DMS53 treated with DMSO at 0.1 percent for 48 hours (cell line): Measurements from ENCODE around the gene CAMK2D.
A peak's percentile ranks its signal among the peaks of the same experiment; 100 is the strongest.
"Not testable (repeated sequence)": the region's sequence is repeated elsewhere in the genome, so short reads cannot be mapped to it uniquely, and the experiment has no call there.

Experiments
- DNase-seq: peaks from one replicate; lab custom pipeline; 2025; ENCODE audit not compliant: unreplicated experiment; lab: John Stamatoyannopoulos, UW

The CAMK2D gene

DNA sequence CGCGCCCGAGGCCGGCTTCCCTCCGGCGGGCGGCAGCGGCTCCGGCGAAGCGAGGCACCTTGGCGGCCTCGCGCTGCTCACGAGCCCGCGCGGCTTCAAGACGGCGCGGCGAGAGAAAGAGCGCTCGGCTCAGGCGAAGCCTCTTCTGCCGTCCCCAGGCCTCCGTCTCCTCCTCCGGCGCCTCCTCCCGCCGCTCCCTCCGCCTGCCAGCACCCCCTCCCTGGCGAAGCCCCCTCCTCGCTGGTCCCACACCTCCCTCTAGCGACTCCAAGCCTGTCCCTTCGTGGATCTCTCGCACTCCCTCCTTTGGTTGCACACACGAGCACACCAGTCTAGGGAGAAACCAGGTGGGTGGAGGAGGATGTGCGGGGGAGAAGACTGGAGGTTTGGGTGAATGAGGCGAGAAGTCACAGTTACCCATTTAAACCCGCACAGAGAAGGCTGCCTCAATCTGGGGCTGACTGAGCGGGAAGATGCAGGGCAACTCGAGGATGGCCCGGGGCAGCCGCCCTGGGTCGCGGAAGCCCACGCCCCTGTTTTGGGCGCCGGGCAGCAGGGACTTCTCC, at the start of gene CAMK2D:
CAMK2D (minus strand) TSS at position 119 of the 566 bp plus-strand sequence. CDS start 670 bp downstream, outside the sequence.
- peak; percentile 71 for DNase-seq

DNA sequence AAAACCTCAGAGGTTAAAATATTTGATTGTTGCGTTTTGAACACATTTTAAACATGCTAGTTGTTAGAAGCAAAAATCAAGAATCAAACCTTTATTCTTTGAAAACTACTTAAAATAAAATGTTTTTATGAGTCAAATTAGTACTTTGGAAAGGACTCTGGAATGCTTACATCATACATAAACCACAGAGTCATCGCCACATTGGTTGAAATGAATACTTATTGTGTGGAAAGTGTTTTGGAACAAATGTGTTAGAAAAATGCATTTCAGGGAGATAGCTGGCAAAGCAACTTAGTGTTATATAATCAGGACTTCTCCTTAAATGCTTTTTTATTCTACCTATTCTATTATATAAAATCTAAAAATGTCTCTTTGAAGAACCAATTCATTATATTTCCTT, 49.4 kb upstream of the CAMK2D start:
- DNase-seq, result no peak

DNA sequence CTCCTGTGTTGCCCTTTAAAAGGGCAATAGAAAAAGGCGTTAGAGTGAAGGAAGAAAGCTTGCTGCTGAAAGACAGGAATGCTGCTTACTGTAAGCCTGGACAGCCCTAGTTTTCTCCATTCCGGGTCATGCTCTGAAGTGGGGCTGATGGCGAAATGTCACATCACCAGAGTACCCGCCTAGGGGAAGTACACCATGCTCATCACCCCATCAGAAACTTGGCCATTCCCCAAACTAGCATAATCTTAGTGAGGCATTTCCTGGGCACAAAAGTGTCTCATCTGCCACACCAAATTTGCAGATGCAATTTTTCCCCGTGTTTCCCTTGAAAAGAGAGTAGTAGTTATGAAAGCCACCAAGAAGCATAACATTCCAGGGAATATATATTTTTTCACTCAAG, 47.8 kb upstream of the CAMK2D start:
- no peak for DNase-seq

- no peak for DNase-seq
These were observed 45.3 kb upstream of the CAMK2D start for GRCh38 chr4:113806850-113807249.

DNA sequence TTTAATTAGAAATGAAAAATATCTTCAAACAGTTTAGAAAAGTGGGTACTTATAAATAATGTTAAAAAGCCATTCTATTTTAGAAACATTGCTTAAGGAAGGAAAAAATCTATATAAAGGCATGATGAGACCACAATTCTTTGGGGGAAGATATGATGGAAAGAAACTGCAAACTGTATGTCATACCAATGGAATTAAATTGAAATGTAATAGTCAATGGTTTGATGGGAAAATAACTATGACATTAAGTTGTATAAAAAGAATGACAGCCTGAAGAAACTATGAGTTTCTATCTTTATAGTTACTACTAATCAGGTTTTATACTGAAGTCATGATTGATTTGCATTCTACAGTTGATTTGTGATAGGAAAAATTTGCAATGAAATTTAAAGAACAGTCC, 40.3 kb upstream of the CAMK2D start:
- no peak for DNase-seq

GRCh38 chr4:113796381-113796780, 34.8 kb upstream of the CAMK2D start:
- not testable (repeated sequence) for DNase-seq

- no peak for DNase-seq
These were observed 28.9 kb upstream of the CAMK2D start for GRCh38 chr4:113790478-113790877.

- no peak for DNase-seq
These were observed 27.4 kb upstream of the CAMK2D start for GRCh38 chr4:113788888-113789287.

- DNase-seq, result no peak
These were observed 24.2 kb upstream of the CAMK2D start for GRCh38 chr4:113785781-113786180.

- DNase-seq, result no peak
These were observed 23.1 kb upstream of the CAMK2D start for GRCh38 chr4:113784497-113785250.

GRCh38 chr4:113783701-113784100, 22.2 kb upstream of the CAMK2D start:
- no peak for DNase-seq

DNA sequence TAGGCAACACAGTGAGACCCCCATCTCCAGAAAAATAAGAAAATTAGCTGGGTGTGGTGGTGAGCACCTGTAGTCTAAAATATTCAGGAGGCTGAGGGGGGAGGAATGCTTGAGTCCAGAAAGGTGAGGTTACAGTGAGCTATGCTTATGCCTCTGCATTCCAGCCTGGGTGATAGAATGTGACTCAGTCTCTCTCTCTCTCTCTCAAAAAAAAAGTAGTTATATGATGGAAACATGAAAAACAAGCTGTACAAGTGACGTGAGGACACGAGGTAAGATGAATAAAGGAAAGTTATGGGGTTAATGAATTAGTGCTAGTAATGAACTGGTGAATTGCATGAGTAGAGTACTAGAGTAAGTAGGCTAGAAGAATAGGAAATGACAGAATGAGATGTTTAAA, 21.8 kb upstream of the CAMK2D start:
- no peak for DNase-seq

GRCh38 chr4:113781439-113782040, 20.0 kb upstream of the CAMK2D start:
- DNase-seq, result no peak

DNA sequence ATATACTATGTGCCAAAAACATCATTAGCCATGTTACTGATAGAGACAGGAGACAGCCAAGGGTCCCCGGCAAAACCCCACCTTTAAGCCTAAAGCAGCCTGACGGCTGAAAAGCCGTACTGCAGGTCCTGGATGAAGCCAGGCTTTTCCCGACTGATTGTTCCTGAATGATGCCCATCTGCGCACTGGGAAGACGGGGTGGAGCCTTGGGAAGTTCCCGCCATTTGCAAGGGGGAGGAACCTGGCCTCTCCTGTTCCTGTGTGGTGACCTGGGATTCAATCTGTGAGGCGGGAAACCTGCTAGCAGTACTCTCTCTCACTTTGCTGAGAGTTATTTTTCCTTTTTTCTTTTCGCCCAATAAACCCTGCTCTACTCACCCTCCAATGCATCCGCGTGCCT, 15.1 kb upstream of the CAMK2D start:
- DNase-seq, result no peak

DNA sequence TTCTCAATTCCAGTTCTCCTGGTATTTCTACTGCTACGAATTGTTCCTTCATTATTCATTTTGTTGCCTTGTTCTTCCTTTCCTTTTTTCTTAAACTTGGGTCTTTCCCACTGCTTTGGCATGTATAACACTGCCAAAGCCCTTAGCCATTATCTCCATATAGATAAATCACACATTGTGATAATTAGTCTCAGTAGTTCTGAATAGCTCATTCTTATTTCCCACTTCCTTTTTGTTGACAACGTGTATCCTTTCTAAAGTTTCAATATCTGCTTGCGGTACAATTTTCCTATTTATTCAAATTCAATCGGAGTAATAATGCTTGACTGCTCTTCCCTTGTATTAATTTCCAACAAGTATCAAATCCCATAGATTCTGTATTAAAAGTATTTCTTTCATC, 14.5 kb upstream of the CAMK2D start:
- DNase-seq, result no peak

DNA sequence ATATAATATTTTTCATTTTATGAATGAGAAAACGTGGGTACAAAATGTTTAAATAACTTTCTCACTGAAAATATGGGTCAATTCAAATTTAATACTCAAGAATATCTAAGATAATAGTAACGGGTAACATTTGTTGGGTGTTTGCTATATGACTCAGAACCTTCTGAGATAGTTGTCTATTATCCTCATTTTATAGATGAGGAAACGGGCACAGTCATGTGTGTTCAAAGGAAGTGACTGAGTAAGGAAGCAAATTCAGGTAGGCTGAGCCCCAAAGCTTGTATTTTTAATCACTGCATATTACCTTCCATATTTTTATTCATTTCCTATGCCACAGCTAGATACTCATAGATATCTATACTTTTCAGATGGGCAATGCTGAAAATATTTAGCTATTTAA, 12.2 kb upstream of the CAMK2D start:
- DNase-seq, result no peak

DNA sequence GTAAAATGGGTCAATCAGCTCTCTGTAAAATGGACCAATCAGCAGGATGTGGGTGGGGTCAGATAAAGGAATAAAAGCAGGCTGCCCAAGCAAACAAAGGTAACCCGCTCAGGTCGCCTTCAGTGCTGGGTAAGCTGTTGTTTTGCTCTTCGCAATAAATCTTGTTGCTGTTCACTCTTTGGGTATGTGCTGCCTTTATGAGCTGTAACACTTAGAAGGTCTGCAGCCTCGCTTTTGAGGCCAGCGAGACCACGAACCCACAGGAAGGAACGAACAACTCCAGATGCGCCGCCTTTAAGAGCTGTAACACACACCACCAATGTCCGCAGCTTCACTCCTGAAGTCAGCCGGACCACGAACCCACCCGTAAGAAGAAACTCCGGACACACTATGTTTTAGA, 11.5 kb upstream of the CAMK2D start:
- DNase-seq, result no peak

GRCh38 chr4:113772319-113772718, 10.8 kb upstream of the CAMK2D start:
- DNase-seq, result no peak

GRCh38 chr4:113769744-113770143, 8.2 kb upstream of the CAMK2D start:
- DNase-seq, result no peak

DNA sequence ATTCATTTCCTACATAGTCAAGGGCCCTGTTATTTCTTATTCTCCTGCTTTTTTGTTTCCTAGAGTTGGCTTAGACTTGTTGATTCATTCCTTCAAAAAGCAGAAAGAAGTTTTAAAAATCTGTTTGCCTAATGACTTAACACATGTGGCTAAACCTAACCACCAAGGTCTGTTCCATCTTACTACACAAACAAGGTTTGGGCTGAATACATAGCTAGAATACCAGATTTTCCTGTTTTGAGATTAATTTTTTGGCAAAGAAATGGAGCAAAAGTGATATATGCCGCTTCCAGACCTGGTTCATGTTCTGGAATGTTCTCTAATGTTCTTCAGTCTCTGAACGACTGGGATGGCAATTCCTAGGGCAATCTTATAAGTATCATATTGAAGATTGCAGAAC, 7.4 kb upstream of the CAMK2D start:
- no peak for DNase-seq

DNA sequence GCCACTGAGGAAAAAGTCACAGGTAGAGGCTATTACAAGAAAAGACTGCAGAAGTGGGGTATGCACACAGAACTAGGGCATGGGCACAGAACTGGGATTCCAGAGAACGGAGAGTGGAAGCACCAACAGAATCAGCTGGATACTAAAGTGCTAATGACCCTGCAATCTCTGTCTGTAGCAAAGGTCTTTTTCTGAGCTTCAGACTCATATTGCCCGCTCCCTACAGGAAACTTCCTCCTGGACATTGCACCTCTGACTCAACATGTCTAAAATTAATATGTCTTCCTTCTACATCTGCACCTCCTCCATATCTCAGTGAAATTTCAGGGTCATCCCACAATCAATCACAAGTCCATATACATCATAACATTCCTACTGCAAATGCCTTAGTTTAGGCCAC, 5.3 kb upstream of the CAMK2D start:
- no peak for DNase-seq

DNA sequence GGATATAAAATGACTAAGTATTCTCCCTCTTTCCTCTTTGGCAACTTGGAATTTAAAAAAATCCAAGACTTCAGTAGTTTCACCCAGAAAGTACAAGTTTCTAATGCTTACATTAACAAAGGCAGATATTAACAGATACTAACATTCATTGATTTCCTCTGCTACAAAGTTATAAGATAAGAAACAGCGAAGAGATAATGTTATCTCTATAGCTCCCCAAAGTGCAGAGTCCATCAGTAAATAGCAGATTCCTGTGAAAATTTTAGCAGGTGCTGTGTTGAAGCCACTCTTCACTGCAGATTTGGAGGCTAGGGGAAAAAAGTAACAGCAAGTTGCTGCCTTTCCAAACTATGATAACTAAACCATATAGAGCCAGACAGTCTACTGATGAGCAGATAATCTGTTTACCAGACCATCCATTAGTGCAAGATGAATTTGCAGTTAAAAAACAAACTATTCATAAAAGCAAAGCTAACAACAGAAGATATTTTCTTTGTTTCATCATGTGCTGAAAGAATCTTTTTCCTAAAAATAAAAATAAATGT, 3.3 kb upstream of the CAMK2D start:
- no peak for DNase-seq
